ENCODE measurements around the gene CEP72. TPM values are rescaled to one million over a fixed set of nuclear protein-coding genes. Genes with fewer than 3 reads are reported as not detected.
"Not testable (repeated sequence)": the region's sequence is repeated elsewhere in the genome, so short reads cannot be mapped to it uniquely, and the experiment has no call there.

CEP72 gene
- total RNA-seq, 2 donors from 2014 or later = 35.6 to 36.5 TPM

GRCh38 chr5:696753-697702 is 84.9 kb downstream of the CEP72 start:
- WGBS, 2 experiments (ENCODE audit: insufficient coverage in 1 of 2, insufficient read length in 1 of 2) = 83 to 91% methylated on average over 4 to 14 of the region's 21 CpGs
- H3K9me3 ChIP-seq (ENCODE audit: control insufficient read depth, low read length); H3K4me3 ChIP-seq (ENCODE audit: low read length); H3K4me3 Mint-ChIP-seq; H3K4me1 ChIP-seq (ENCODE audit: control insufficient read depth, insufficient read depth, low read length); H3K36me3 Mint-ChIP-seq (ENCODE audit: low read depth); H3K27ac Mint-ChIP-seq; H3K9ac ChIP-seq (ENCODE audit: extremely low read depth, low read length, poor library complexity, severe bottlenecking); H3K27ac ChIP-seq (ENCODE audit: low read depth, low read length); H3K36me3 ChIP-seq (ENCODE audit: control insufficient read depth, insufficient read depth, low read length); DNase-seq; H3K4me1 Mint-ChIP-seq; H3K9me3 Mint-ChIP-seq: not testable (repeated sequence)
- peaks cover 48% of the 10 kb centered on the region for H3K27me3 ChIP-seq (ENCODE audit: control insufficient read depth, insufficient read depth, low read length, poor library complexity, severe bottlenecking)
- H3K27me3 Mint-ChIP-seq (ENCODE audit: insufficient read depth) = peaks cover 50% of the 10 kb centered on the region

Other genes with a start within 250 kb of the CEP72 start
- gene EXOC3, start 169.2 kb upstream of the CEP72 start, total RNA-seq = 10 to 100 TPM; 38.6 to 53.7 TPM
- gene SLC9A3, start 87.9 kb upstream of the CEP72 start, total RNA-seq = 1 to 10 TPM; 1.3 to 1.5 TPM
- under 1 TPM; 0.22 to 0.70 TPM for gene TPPP, start 81.0 kb downstream of the CEP72 start, total RNA-seq
- 1 to 10 TPM in 1 of 2 donors, under 1 TPM in 1; 0.75 to 1.3 TPM for gene ZDHHC11B, start 172.4 kb downstream of the CEP72 start, total RNA-seq
- 10 to 100 TPM; 10.6 to 28.9 TPM for gene ZDHHC11, start 238.6 kb downstream of the CEP72 start, total RNA-seq

All from endodermal cell (in vitro differentiated cells).